ENCODE results near the gene CCDC12. TPM values are rescaled to one million over a fixed set of nuclear protein-coding genes. Genes with fewer than 3 reads are reported as not detected.

CCDC12 gene
- total RNA-seq, 1 experiment from 2014 or later = 52.7 TPM

- Mint-ChIP-seq H3K4me3 (ENCODE audit: unreplicated experiment) (no peak overlapping the region), H3K27ac (ENCODE audit: unreplicated experiment) (no peak overlapping the region), H3K9me3 (ENCODE audit: unreplicated experiment) (no peaks in the 10 kb centered on the region), H3K27me3 (ENCODE audit: insufficient read depth, unreplicated experiment) (no peaks in the 10 kb centered on the region), H3K4me1 (ENCODE audit: low read depth, unreplicated experiment) (no peaks in the 10 kb centered on the region), H3K36me3 (ENCODE audit: insufficient read depth, unreplicated experiment) (peaks cover 6% of the 10 kb centered on the region)
- no peaks in the 10 kb centered on the region for H3K36me3 ChIP-seq (ENCODE audit: control insufficient read depth, insufficient read depth, low read length)
- intact Hi-C loops (cut with micrococcal nuclease; ENCODE audit: unreplicated experiment) = no loop called here
- H3K4me1 ChIP-seq = no peaks in the 10 kb centered on the region
- no TSS peak for BruUV-seq (replicated peaks)
- POLR2A ChIA-PET = no interaction called here
- CTCF ChIA-PET = no interaction called here
- no peaks in the 10 kb centered on the region for H3K27me3 ChIP-seq (replicated peaks; ENCODE audit: control insufficient read depth, insufficient read depth, low read length)
- TF ChIP-seq CTCF (IDR thresholded peaks at IDR 0.05; ENCODE audit: insufficient read depth in 1 of 2, low read depth in 1 of 2, low read length in 1 of 2, severe bottlenecking in 1 of 2, unreplicated experiment in 1 of 2) = no peak
- DNase-seq = peak in 1 of 2 experiments; percentile 26
- no peak overlapping the region for H3K4me3 ChIP-seq (ENCODE audit: low read depth, low read length)
- no peaks in the 10 kb centered on the region for H3K9me3 ChIP-seq
These were observed 70.0 kb downstream of the CCDC12 start for GRCh38 chr3:46906471-46907058.

GRCh38 chr3:46905661-46906451, 70.7 kb downstream of the CCDC12 start:
- H3K4me3 Mint-ChIP-seq (ENCODE audit: unreplicated experiment) = no peak overlapping the region
- CTCF ChIA-PET = no interaction called here
- Histone ChIP-seq H3K27me3 (replicated peaks; ENCODE audit: control insufficient read depth, insufficient read depth, low read length) (no peaks in the 10 kb centered on the region), H3K4me1 (no peaks in the 10 kb centered on the region), H3K36me3 (ENCODE audit: control insufficient read depth, insufficient read depth, low read length) (no peaks in the 10 kb centered on the region), H3K9me3 (no peaks in the 10 kb centered on the region), H3K4me3 (ENCODE audit: low read depth, low read length) (no peak overlapping the region)
- DNase-seq = peak in 1 of 2 experiments; percentile 33
- no peaks in the 10 kb centered on the region for H3K4me1 Mint-ChIP-seq (ENCODE audit: low read depth, unreplicated experiment)
- POLR2A ChIA-PET = no interaction called here
- H3K27ac Mint-ChIP-seq (ENCODE audit: unreplicated experiment) = no peak overlapping the region
- no peaks in the 10 kb centered on the region for H3K27me3 Mint-ChIP-seq (ENCODE audit: insufficient read depth, unreplicated experiment)
- BruUV-seq (replicated peaks) = no TSS peak
- H3K9me3 Mint-ChIP-seq (ENCODE audit: unreplicated experiment) = no peaks in the 10 kb centered on the region
- intact Hi-C loops (cut with micrococcal nuclease; ENCODE audit: unreplicated experiment) = no loop called here
- H3K36me3 Mint-ChIP-seq (ENCODE audit: insufficient read depth, unreplicated experiment) = peaks cover 6% of the 10 kb centered on the region
- TF ChIP-seq CTCF (IDR thresholded peaks at IDR 0.05; ENCODE audit: insufficient read depth in 1 of 2, low read depth in 1 of 2, low read length in 1 of 2, severe bottlenecking in 1 of 2, unreplicated experiment in 1 of 2) = no peak

- Histone ChIP-seq H3K4me3 (ENCODE audit: low read depth, low read length) (no peak overlapping the region), H3K27me3 (replicated peaks; ENCODE audit: control insufficient read depth, insufficient read depth, low read length) (no peaks in the 10 kb centered on the region), H3K36me3 (ENCODE audit: control insufficient read depth, insufficient read depth, low read length) (no peaks in the 10 kb centered on the region), H3K9me3 (no peaks in the 10 kb centered on the region), H3K4me1 (no peaks in the 10 kb centered on the region)
- Mint-ChIP-seq H3K27me3 (ENCODE audit: insufficient read depth, unreplicated experiment) (no peaks in the 10 kb centered on the region), H3K36me3 (ENCODE audit: insufficient read depth, unreplicated experiment) (peaks cover 6% of the 10 kb centered on the region), H3K27ac (ENCODE audit: unreplicated experiment) (no peak overlapping the region), H3K9me3 (ENCODE audit: unreplicated experiment) (no peaks in the 10 kb centered on the region), H3K4me3 (ENCODE audit: unreplicated experiment) (no peak overlapping the region), H3K4me1 (ENCODE audit: low read depth, unreplicated experiment) (no peaks in the 10 kb centered on the region)
- BruUV-seq (replicated peaks) = no TSS peak
- ChIA-PET CTCF (interaction anchor here (1.2 kb wide), 1 partner anchor 42 kb away, joined by 3 read pairs; no protein-coding TSS in a partner anchor), POLR2A (no interaction called here)
- TF ChIP-seq CTCF (IDR thresholded peaks at IDR 0.05; ENCODE audit: insufficient read depth in 1 of 2, low read depth in 1 of 2, low read length in 1 of 2, severe bottlenecking in 1 of 2, unreplicated experiment in 1 of 2) = no peak
- intact Hi-C loops (cut with micrococcal nuclease; ENCODE audit: unreplicated experiment) = no loop called here
- DNase-seq = peak in 1 of 2 experiments; percentile 8
These were observed 71.4 kb downstream of the CCDC12 start for GRCh38 chr3:46905213-46905560.
